Retinal pigment epithelial cell (primary cell): ENCODE data around the gene MYOCD.

Source experiments
- DNase-seq: peaks from one replicate; pipeline ENCODE4 v3.0.0-alpha.2; 2010; ENCODE audit warnings: low read depth
- H3K4me3 ChIP-seq: 2 replicates; pipeline ENCODE4 v1.5.1; 2011; ENCODE audit warnings: mild to moderate bottlenecking, low read length, control low read depth, moderate library complexity
- TF ChIP-seq, protein P1 (sequence below): conservative IDR thresholded peaks from 2 replicates; pipeline ENCODE4 v1.5.1; 2011; ENCODE audit warnings: low read depth, low read length, control low read depth, inconsistent platforms

The MYOCD gene

DNA sequence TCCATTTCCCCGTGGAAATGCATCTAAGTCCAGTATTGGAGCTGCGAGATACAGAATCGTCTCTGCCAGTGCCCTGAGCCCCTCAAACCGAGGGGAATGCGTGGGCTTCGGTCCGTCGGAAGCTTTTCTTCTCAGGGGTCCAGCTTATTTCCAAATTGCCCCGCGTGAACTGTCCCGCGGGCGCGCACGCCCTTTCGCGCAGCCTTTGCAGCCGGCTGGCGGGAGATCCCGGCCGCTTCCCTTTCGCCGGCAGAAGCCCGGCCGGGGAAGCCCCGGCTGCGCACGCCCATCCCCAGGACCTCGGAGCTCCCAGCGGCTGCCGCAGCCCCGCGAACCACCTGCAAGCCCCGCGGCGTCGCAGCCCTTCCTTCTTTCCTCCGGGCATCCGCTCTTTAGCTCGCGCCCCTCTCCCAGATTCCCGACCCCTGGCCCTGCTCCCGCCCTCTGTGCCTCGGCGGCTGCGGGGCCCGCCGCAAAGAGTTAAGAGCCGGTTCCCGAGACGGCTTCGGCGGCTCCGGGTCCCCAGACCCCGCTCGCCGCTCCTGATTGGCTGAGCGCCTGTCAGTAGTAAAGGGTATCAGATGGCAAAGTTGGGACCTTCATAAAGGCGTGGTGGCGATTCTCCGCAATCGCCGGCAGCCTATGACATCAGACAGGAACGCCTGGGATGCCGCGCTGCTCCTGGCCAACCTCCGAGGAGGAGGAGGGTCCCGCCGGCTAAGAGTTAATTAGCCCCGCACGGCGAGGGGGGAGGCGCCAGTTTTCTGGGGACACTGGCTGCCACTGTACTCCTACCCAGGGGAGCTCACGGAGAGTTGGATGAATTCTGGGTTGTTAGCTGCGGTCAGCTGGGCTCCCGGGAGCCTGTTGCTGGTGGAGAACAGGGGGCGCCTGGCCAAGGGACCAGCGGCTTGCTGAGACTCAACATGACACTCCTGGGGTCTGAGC, at the start of gene MYOCD:
Gene MYOCD, plus strand, starts transcription at position 628 of the 948 bp plus-strand sequence. Its CDS starts 299 bp downstream, at position 927.
- TF ChIP-seq, protein P1, sequence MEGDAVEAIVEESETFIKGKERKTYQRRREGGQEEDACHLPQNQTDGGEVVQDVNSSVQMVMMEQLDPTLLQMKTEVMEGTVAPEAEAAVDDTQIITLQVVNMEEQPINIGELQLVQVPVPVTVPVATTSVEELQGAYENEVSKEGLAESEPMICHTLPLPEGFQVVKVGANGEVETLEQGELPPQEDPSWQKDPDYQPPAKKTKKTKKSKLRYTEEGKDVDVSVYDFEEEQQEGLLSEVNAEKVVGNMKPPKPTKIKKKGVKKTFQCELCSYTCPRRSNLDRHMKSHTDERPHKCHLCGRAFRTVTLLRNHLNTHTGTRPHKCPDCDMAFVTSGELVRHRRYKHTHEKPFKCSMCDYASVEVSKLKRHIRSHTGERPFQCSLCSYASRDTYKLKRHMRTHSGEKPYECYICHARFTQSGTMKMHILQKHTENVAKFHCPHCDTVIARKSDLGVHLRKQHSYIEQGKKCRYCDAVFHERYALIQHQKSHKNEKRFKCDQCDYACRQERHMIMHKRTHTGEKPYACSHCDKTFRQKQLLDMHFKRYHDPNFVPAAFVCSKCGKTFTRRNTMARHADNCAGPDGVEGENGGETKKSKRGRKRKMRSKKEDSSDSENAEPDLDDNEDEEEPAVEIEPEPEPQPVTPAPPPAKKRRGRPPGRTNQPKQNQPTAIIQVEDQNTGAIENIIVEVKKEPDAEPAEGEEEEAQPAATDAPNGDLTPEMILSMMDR: no peak
- H3K4me3 ChIP-seq: peak within 1 kb of the TSS; percentile 46
- no peak for DNase-seq

- no peak for DNase-seq
- no peak overlapping the region for H3K4me3 ChIP-seq
- TF ChIP-seq, protein P1: no peak
These were observed 49.5 kb upstream of the MYOCD start for GRCh38 chr17:12616161-12616560.

- DNase-seq: no peak
- TF ChIP-seq, protein P1: no peak
- H3K4me3 ChIP-seq: no peak overlapping the region
These were observed 47.1 kb upstream of the MYOCD start for GRCh38 chr17:12618557-12618956.

- H3K4me3 ChIP-seq: no peak overlapping the region
- no peak for DNase-seq
- TF ChIP-seq, protein P1: no peak
These were observed 46.1 kb upstream of the MYOCD start for GRCh38 chr17:12619459-12620199.

- DNase-seq: no peak
- TF ChIP-seq, protein P1: no peak
- no peak overlapping the region for H3K4me3 ChIP-seq
These were observed 45.4 kb upstream of the MYOCD start for GRCh38 chr17:12620200-12620720.

DNA sequence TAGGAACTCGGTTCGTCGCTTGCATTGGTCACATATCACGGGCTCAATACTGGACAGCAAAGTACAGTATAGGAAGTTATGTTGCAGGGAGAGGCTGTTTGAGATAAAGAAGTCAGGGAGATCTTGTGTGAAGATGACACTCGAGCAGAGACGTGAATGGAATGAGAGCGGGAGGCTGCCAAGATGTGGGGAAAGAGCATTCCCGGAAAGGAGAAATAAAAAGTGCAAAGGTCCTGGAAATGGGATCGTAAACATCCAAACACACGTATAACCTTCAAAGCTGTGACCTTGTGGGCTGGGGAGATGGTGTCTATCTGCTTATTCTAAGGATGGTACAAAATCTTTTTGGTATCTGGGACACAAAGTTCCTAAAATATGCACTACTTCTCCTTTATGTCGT, 43.0 kb upstream of the MYOCD start:
- no peak overlapping the region for H3K4me3 ChIP-seq
- TF ChIP-seq, protein P1: no peak
- DNase-seq: no peak
